H9 (cell line): ENCODE measurements around the gene RBMS3. TPM values are rescaled to one million over a fixed set of nuclear protein-coding genes. Genes with fewer than 3 reads are reported as not detected.

Source experiments
- DNase-seq: peaks from one replicate; pipeline ENCODE4 v3.0.0-alpha.2; 2017
- H2AFZ ChIP-seq: one replicate; pipeline ENCODE4 v1.6.1; 2013; ENCODE audit warnings: mild to moderate bottlenecking, low read length, control low read depth, moderate library complexity
- H2AK5ac ChIP-seq: 2 replicates; pipeline ENCODE4 v1.6.1; 2013; ENCODE audit warnings: low read length, control low read depth, mixed read lengths; ENCODE audit not compliant: insufficient read length
- H2BK120ac ChIP-seq: one replicate; pipeline ENCODE4 v1.6.1; 2013; ENCODE audit warnings: low read depth, mild to moderate bottlenecking, low read length, control low read depth, inconsistent platforms; ENCODE audit not compliant: poor library complexity, severe bottlenecking
- H2BK12ac ChIP-seq: 2 replicates; pipeline ENCODE4 v1.6.1; 2013; ENCODE audit warnings: low read length, control low read depth, mixed read lengths, low read depth; ENCODE audit not compliant: insufficient read length
- H2BK15ac ChIP-seq: 2 replicates; pipeline ENCODE4 v1.6.1; 2013; ENCODE audit warnings: low read depth, low read length, control low read depth
- H2BK20ac ChIP-seq: one replicate; pipeline ENCODE4 v1.6.1; 2013; ENCODE audit warnings: low read depth, mild to moderate bottlenecking, low read length, control low read depth, inconsistent platforms; ENCODE audit not compliant: poor library complexity, severe bottlenecking
- H2BK5ac ChIP-seq: 2 replicates; pipeline ENCODE4 v1.6.1; 2013; ENCODE audit warnings: low read length, control low read depth, mixed read lengths; ENCODE audit not compliant: insufficient read length
- H3K14ac ChIP-seq: 2 replicates; pipeline ENCODE4 v1.6.1; 2013; ENCODE audit warnings: low read length, control low read depth; ENCODE audit not compliant: insufficient read depth
- H3K18ac ChIP-seq: 2 replicates; pipeline ENCODE4 v1.6.1; 2013; ENCODE audit warnings: low read depth, mild to moderate bottlenecking, mixed read lengths, low read length, control low read depth; ENCODE audit not compliant: insufficient read length
- H3K23ac ChIP-seq: 2 replicates; pipeline ENCODE4 v1.6.1; 2013; ENCODE audit warnings: low read length, control low read depth, mixed read lengths, low read depth; ENCODE audit not compliant: insufficient read length
- H3K23me2 ChIP-seq: 2 replicates; pipeline ENCODE4 v1.6.1; 2013; ENCODE audit warnings: low read depth, mild to moderate bottlenecking, mixed read lengths, low read length, control low read depth; ENCODE audit not compliant: insufficient read length, poor library complexity, severe bottlenecking
- H3K27ac ChIP-seq: 2 replicates; pipeline ENCODE4 v1.5.1; 2013; ENCODE audit warnings: low read length, control low read depth, mixed read lengths, low read depth; ENCODE audit not compliant: insufficient read length
- H3K27me3 ChIP-seq: 2 replicates; pipeline ENCODE4 v1.6.1; 2013; ENCODE audit warnings: low read length, control low read depth, inconsistent platforms; ENCODE audit not compliant: insufficient read depth
- H3K4ac ChIP-seq: 2 replicates; pipeline ENCODE4 v1.6.1; 2013; ENCODE audit warnings: low read depth, mild to moderate bottlenecking, control low read depth, inconsistent platforms, low read length, moderate library complexity
- H3K4me1 ChIP-seq: 2 replicates; pipeline ENCODE4 v1.6.1; 2013; ENCODE audit warnings: low read length, control low read depth, inconsistent platforms; ENCODE audit not compliant: insufficient read depth
- H3K4me2 ChIP-seq: 2 replicates; pipeline ENCODE4 v1.6.1; 2013; ENCODE audit warnings: low read length, control low read depth, mixed read lengths; ENCODE audit not compliant: insufficient read length, insufficient read depth
- H3K56ac ChIP-seq: 2 replicates; pipeline ENCODE4 v1.6.1; 2013; ENCODE audit warnings: low read depth, mild to moderate bottlenecking, mixed read lengths, low read length, control low read depth; ENCODE audit not compliant: insufficient read length
- H3K79me1 ChIP-seq: 2 replicates; pipeline ENCODE4 v1.6.1; 2013; ENCODE audit warnings: low read depth, mild to moderate bottlenecking, moderate library complexity, low read length, control low read depth, inconsistent platforms; ENCODE audit not compliant: insufficient read depth, poor library complexity, severe bottlenecking
- H3K79me2 ChIP-seq: 2 replicates; pipeline ENCODE4 v1.6.1; 2013; ENCODE audit warnings: low read length, control low read depth, inconsistent platforms; ENCODE audit not compliant: insufficient read depth
- H3K9ac ChIP-seq: 2 replicates; pipeline ENCODE4 v1.6.1; 2013; ENCODE audit warnings: low read length, control low read depth, mixed read lengths; ENCODE audit not compliant: insufficient read length; ENCODE audit errors: extremely low read depth
- H3K9me3 ChIP-seq: one replicate; pipeline ENCODE4 v1.6.1; 2013; ENCODE audit warnings: low read depth, low read length, inconsistent platforms; ENCODE audit not compliant: control insufficient read depth
- H3T11ph ChIP-seq: one replicate; pipeline ENCODE4 v1.6.1; 2013; ENCODE audit warnings: mild to moderate bottlenecking, low read length, control low read depth, inconsistent platforms
- H4K20me1 ChIP-seq: one replicate; pipeline ENCODE4 v1.6.1; 2013; ENCODE audit not compliant: control insufficient read depth, insufficient read length, insufficient read depth
- H4K5ac ChIP-seq: 2 replicates; pipeline ENCODE4 v1.6.1; 2013; ENCODE audit warnings: low read depth, mild to moderate bottlenecking, mixed read lengths, low read length, control low read depth; ENCODE audit not compliant: insufficient read length
- H4K8ac ChIP-seq: replicated peaks from 2 replicates; pipeline ENCODE4 v1.6.1; 2013; ENCODE audit warnings: low read length, control low read depth, mixed read lengths, low read depth; ENCODE audit not compliant: insufficient read length
- H4K91ac ChIP-seq: 2 replicates; pipeline ENCODE4 v1.6.1; 2013; ENCODE audit warnings: low read depth, mild to moderate bottlenecking, moderate library complexity, mixed read lengths, low read length, control low read depth; ENCODE audit not compliant: insufficient read length
- H3K27ac Mint-ChIP-seq, 3 experiments: 2 replicates in 2 of 3; 3 replicates in 1 of 3; pipeline ENCODE4 v1.8.0; 2020 to 2021; ENCODE audit warnings: mixed read lengths in 3 of 3, mild to moderate bottlenecking in 1 of 3, moderate library complexity in 1 of 3
- H3K27me3 Mint-ChIP-seq: 2 replicates; pipeline ENCODE4 v1.8.0; 2021; ENCODE audit warnings: low read depth, mild to moderate bottlenecking, moderate library complexity, mixed read lengths
- H3K36me3 Mint-ChIP-seq, 3 experiments: 2 replicates in 2 of 3; 3 replicates in 1 of 3; pipeline ENCODE4 v1.8.0; 2020 to 2021; ENCODE audit warnings: low read depth in 3 of 3, mixed read lengths in 3 of 3; ENCODE audit not compliant: insufficient read depth in 1 of 3
- H3K4me1 Mint-ChIP-seq, 2 experiments: 2 replicates each; pipeline ENCODE4 v1.8.0; 2020; ENCODE audit warnings: mixed read lengths in 2 of 2
- H3K4me3 Mint-ChIP-seq, 2 experiments: 2 replicates in 1 of 2; 3 replicates in 1 of 2; pipeline ENCODE4 v1.8.0; 2020 to 2021; ENCODE audit warnings: mild to moderate bottlenecking in 2 of 2, mixed read lengths in 2 of 2, moderate library complexity in 1 of 2
- H3K9me3 Mint-ChIP-seq, 2 experiments: 2 replicates in 1 of 2; 3 replicates in 1 of 2; pipeline ENCODE4 v1.8.0; 2020; ENCODE audit warnings: mild to moderate bottlenecking in 2 of 2, mixed read lengths in 2 of 2, moderate library complexity in 1 of 2
- CTCF ChIP-seq: fragments of 200-600 bp; sonication (generic); conservative IDR thresholded peaks from 3 replicates; pipeline ENCODE4 v1.8.0; 2021; ENCODE audit warnings: antibody characterized with exemption, mild to moderate bottlenecking
- WGBS: extraction: QIAGEN DNeasy Blood & Tissue Kit; methylation state at CpG from one replicate; pipeline ENCODE4 v1.1.7; 2013; ENCODE audit warnings: missing lambda C conversion rate, low lambda C conversion rate, mixed read lengths; ENCODE audit not compliant: insufficient read length; ENCODE audit errors: extremely low coverage; 5-methylcytosine and 5-hydroxymethylcytosine counted together
- total RNA-seq: library from RNA; stranded (reverse); gene quantifications from 2 replicates; pipeline ENCODE4 v1.2.1, GENCODE V29; 2021

RBMS3 gene
- total RNA-seq, 1 experiment from 2014 or later = 8.1 TPM

- H3K9ac ChIP-seq = no peak overlapping the region
- no peak overlapping the region for H2BK20ac ChIP-seq
- H2BK12ac ChIP-seq = no peak overlapping the region
- H3K4ac ChIP-seq = no peak overlapping the region
- no peak overlapping the region for H3K27ac ChIP-seq
- no peaks in the 10 kb centered on the region for H3K9me3 ChIP-seq
- H3K23ac ChIP-seq = no peak overlapping the region
- Mint-ChIP-seq H3K4me3 (no peak overlapping the region), H3K4me1 (peaks cover 19 to 40% of the 10 kb centered on the region in 2 experiments), H3K27ac (no peak overlapping the region), H3K36me3 (peaks cover 0 to 3% (median 0%) of the 10 kb centered on the region in 3 experiments; a peak in 2 of 7 replicates), H3K27me3 (no peaks in the 10 kb centered on the region), H3K9me3 (peaks cover 0 to 2% of the 10 kb centered on the region in 2 experiments; a peak in 3 of 5 replicates)
- peaks cover 11% of the 10 kb centered on the region; the same call in 1 of the 2 replicates for H3K4me1 ChIP-seq
- H3K56ac ChIP-seq = no peak overlapping the region
- no peak overlapping the region for H4K8ac ChIP-seq
- H3K79me1 ChIP-seq = no peaks in the 10 kb centered on the region
- H3K27me3 ChIP-seq = no peaks in the 10 kb centered on the region
- no peaks in the 10 kb centered on the region for H3K79me2 ChIP-seq
- no peak overlapping the region for H4K5ac ChIP-seq
- no peaks in the 10 kb centered on the region for H3K23me2 ChIP-seq
- no peak overlapping the region for H3K14ac ChIP-seq
- no peak overlapping the region for H2BK15ac ChIP-seq
- DNase-seq = no peak
- no CpG with 5 or more reads among the region's 1 CpG for WGBS
- no peak overlapping the region for H3K18ac ChIP-seq
- no peak overlapping the region for H3T11ph ChIP-seq
- H4K91ac ChIP-seq = no peak overlapping the region
- no peak overlapping the region for H3K4me2 ChIP-seq
- TF ChIP-seq CTCF = no peak
- H2BK120ac ChIP-seq = no peak overlapping the region
- H4K20me1 ChIP-seq = no peaks in the 10 kb centered on the region
- H2AFZ ChIP-seq = no peak overlapping the region
- H2BK5ac ChIP-seq = no peak overlapping the region
- no peak overlapping the region for H2AK5ac ChIP-seq
These were observed 474.5 kb downstream of the RBMS3 start for GRCh38 chr3:29755416-29755815.
